Mucosa of gallbladder (tissue), 1 donor: ENCODE results near the gene RNF2. TPM values are rescaled to one million over a fixed set of nuclear protein-coding genes. Genes with fewer than 3 reads are reported as not detected.

Source experiments
- DNase-seq: peaks from one replicate; pipeline ENCODE4 v3.0.0-alpha.2; 2020; ENCODE audit warnings: low spot score
- total RNA-seq: library from RNA; stranded (reverse); gene quantifications from one replicate; pipeline ENCODE4 v1.2.1, GENCODE V29; 2021
- donor health status: DM: no; HTN: no; CAD: no.

RNF2 gene
- total RNA-seq, 1 donor from 2014 or later, result 15.7 TPM

- DNase-seq, result no peak
Observed at GRCh38 chr1:185096531-185096930, 51.2 kb downstream of the RNF2 start.

DNA sequence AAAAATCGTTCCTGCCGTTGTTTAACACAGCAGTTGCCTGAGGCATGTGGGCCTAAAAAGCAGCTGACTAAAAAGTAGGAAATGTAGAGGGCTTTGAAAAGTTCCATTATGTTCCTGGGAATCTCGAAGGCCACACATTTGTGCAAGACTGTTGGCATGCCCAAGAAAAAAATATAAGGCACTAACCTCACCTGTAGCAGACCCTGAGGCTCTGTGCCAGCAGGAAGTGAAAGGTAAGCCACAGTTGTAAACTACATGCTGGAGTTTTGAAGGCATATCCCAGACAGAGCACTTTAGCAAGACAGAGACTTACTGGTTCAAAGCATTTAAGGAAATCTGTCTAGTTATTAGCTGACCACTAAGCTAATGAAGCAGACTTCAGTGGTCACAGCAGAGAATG, 58.7 kb downstream of the RNF2 start:
- no peak for DNase-seq

- DNase-seq, result no peak
Observed at GRCh38 chr1:185105121-185105520, 59.8 kb downstream of the RNF2 start.

GRCh38 chr1:185108321-185108720, 63.0 kb downstream of the RNF2 start:
- DNase-seq, result no peak

GRCh38 chr1:185110145-185110544, 64.8 kb downstream of the RNF2 start:
- DNase-seq, result no peak

DNA sequence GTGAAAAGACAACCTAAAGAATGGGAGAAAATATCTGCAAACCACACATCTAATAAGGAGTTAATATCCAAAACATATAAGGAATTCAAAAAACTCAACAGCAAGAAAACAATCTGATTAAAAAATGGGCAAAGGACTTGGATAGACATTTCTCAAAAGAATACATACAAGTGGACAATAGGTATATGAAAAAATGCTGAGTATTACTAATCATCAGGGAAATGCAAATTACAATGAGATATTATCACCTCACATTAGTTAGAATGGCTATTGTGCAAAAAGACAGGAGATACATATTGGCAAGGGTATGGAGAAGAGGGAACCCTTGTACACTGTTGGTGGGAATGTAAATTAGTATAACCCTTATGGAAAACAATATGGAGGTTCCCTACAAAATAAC, 66.5 kb downstream of the RNF2 start:
- no peak for DNase-seq

GRCh38 chr1:185112356-185112755, 67.0 kb downstream of the RNF2 start:
- no peak for DNase-seq

GRCh38 chr1:185129708-185130107, 84.3 kb downstream of the RNF2 start:
- no peak for DNase-seq

DNA sequence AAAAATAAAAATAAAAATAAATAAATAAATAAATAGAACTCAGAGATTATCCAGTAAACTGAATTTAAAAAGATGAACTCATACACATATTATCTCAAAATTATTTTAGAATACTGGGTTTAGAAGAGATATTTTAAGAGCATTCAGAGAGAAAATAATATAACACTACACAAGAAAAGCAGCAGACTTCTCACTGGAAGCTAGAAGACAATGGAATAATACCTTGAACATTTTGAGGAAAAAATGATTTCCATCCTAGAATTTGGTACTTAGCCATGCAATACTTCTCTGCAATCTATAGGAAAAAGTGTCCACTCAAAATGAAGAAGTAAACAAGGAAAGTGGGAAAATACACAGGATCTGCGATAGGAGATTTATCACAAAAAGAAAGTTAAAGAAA, 87.2 kb downstream of the RNF2 start:
- DNase-seq, result no peak

DNA sequence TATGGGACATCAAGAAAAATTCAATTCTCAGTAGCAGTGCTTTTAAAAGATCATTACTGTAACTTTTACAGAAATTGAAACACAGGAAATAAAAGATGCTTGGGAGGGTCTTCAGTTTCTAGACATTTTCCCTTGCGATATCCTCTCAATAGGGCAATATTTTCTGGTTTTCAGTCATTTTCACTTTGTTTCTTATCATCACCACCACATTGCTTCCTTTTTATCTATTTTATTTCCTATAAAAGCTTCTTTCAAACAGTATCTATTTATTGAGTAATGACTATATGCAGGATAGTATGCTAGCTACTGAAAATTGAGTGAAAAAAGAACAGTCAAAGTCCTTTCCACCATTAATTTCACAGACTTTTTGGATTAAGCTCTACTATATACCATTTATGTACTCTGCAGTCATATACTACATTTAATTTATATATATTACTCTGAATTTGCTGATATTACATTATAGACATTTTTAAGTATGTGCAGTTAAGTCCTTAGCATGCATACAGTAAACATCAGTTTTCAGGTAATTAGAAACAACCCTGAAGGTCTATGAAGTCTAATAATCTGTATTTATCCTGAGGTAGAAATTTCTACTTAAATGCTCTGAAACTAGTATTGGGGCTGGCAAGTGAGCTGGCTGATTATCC, 92.7 kb downstream of the RNF2 start:
- no peak for DNase-seq

DNA sequence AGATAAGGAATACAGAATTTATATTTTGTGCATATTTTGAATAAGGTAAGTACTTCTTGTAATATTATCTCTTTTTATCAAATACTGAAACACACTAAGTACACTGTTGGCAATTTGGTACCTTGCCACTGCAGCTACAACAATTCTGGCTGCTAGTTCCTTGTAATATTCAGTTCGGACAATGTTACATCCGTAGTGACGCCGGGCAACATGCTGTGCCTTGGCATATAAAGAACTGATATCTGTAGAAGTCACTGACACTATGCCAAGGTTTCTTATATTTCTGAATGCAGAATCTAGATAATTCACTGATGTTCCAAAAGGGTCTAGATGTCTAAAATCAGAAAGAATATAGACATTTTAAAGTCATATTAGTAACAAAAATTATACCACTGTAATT, 93.9 kb downstream of the RNF2 start:
- DNase-seq, result no peak

GRCh38 chr1:185144233-185144632, 98.9 kb downstream of the RNF2 start:
- DNase-seq, result no peak

GRCh38 chr1:185151215-185151614, 105.9 kb downstream of the RNF2 start:
- DNase-seq, result no peak

Other genes starting within 250 kb of the RNF2 start
- 129 TPM for gene NIBAN1, start 71.0 kb upstream of the RNF2 start, total RNA-seq
- 23.9 TPM for gene TRMT1L, start 111.4 kb downstream of the RNF2 start, total RNA-seq
- 5.6 TPM for gene SWT1, start 111.6 kb downstream of the RNF2 start, total RNA-seq